SK-N-SH (cell line): Measurements from ENCODE around the gene PNLDC1. TPM values are rescaled to one million over a fixed set of nuclear protein-coding genes. Genes with fewer than 3 reads are reported as not detected.

Experiments used
- CTCF ChIA-PET: fragments of 300-600, 350-600 bp; formaldehyde crosslinking; extraction: SDS; loops from one replicate; lab custom pipeline; 2021; lab: Yijun Ruan, JAX
- POLR2A ChIA-PET: fragments of 350-600 bp; sonication (Branson Sonifier 250); formaldehyde crosslinking; extraction: SDS; loops from one replicate; lab custom pipeline; 2020; ENCODE audit warnings: antibody characterized with exemption, inconsistent platforms; lab: Yijun Ruan, JAX
- DNase-seq: peaks from one replicate; pipeline ENCODE4 v3.0.0; 2012
- H2AFZ ChIP-seq: fragments of 200-600 bp; sonication (generic); 2 replicates; pipeline ENCODE4 v1.8.1; 2016; ENCODE audit warnings: antibody characterized with exemption, mild to moderate bottlenecking, low read depth
- H3F3A ChIP-seq: fragments of 200-600 bp; sonication (generic); replicated peaks from 2 replicates; pipeline ENCODE3; 2016; ENCODE audit warnings: antibody characterized with exemption, mild to moderate bottlenecking; ENCODE audit not compliant: insufficient read depth
- H3K27ac ChIP-seq, 2 experiments: fragments of 200-500 bp in 1 of 2; fragments of 200-600 bp in 1 of 2; sonication (Bioruptor generic) in 1 of 2; sonication (generic), shearing (Covaris generic) in 1 of 2; 2 replicates each; pipeline versions ENCODE4 v1.5.1 to v1.6.1; 2014 to 2016; ENCODE audit warnings: low read depth in 2 of 2, inconsistent platforms in 1 of 2, low read length in 1 of 2, mild to moderate bottlenecking in 1 of 2, mixed read lengths in 1 of 2
- H3K27me3 ChIP-seq: fragments of 200-600 bp; sonication (generic), shearing (Covaris generic); 2 replicates; pipeline ENCODE4 v1.6.1; 2016; ENCODE audit warnings: mixed run types; ENCODE audit not compliant: insufficient read depth
- H3K36me3 ChIP-seq, 2 experiments: fragments of 200-500 bp in 1 of 2; fragments of 200-600 bp in 1 of 2; sonication (Bioruptor generic) in 1 of 2; sonication (generic) in 1 of 2; replicated peaks in 1 of 2; 2 replicates each; pipeline versions ENCODE3 to v1.5.1; 2014 to 2016; ENCODE audit warnings: low read length in 1 of 2, mild to moderate bottlenecking in 1 of 2; ENCODE audit not compliant: insufficient read depth in 2 of 2, control insufficient read depth in 1 of 2
- H3K4me1 ChIP-seq, 2 experiments: fragments of 200-500 bp in 1 of 2; fragments of 200-600 bp in 1 of 2; sonication (Bioruptor generic) in 1 of 2; sonication (generic), shearing (Covaris generic) in 1 of 2; 2 replicates each; pipeline versions ENCODE4 v1.5.1 to v1.6.1; 2014 to 2016; ENCODE audit warnings: low read depth in 1 of 2, low read length in 1 of 2, mixed run types in 1 of 2; ENCODE audit not compliant: insufficient read depth in 2 of 2, control insufficient read depth in 1 of 2
- H3K4me2 ChIP-seq: fragments of 200-600 bp; sonication (generic), shearing (Covaris generic); 2 replicates; pipeline ENCODE4 v1.6.1; 2017; ENCODE audit warnings: mixed run types
- H3K4me3 ChIP-seq, 2 experiments: fragments of 200-500 bp in 1 of 2; fragments of 200-600 bp in 1 of 2; sonication (Bioruptor generic) in 1 of 2; sonication (generic), shearing (Covaris generic) in 1 of 2; 2 replicates each; pipeline versions ENCODE4 v1.5.1 to v1.8.1; 2014 to 2016; ENCODE audit warnings: low read depth in 2 of 2, inconsistent platforms in 1 of 2, low read length in 1 of 2, mild to moderate bottlenecking in 1 of 2, mixed read lengths in 1 of 2, moderate library complexity in 1 of 2
- H3K79me2 ChIP-seq: fragments of 200-600 bp; sonication (generic); 2 replicates; pipeline ENCODE4 v1.8.1; 2017; ENCODE audit warnings: mild to moderate bottlenecking; ENCODE audit not compliant: insufficient read depth
- H3K9ac ChIP-seq: fragments of 200-600 bp; sonication (generic); 2 replicates; pipeline ENCODE4 v1.6.1; 2017; ENCODE audit warnings: mixed run types
- H3K9me2 ChIP-seq: fragments of 200-600 bp; sonication (generic); 2 replicates; pipeline ENCODE4 v1.6.1; 2017; ENCODE audit warnings: mixed run types
- H3K9me3 ChIP-seq: fragments of 200-600 bp; sonication (generic); 2 replicates; pipeline ENCODE4 v1.6.1; 2017; ENCODE audit warnings: mixed run types, mild to moderate bottlenecking, moderate library complexity
- H4K20me1 ChIP-seq: fragments of 200-600 bp; sonication (generic); 2 replicates; pipeline ENCODE4 v1.6.1; 2017; ENCODE audit warnings: mild to moderate bottlenecking, mixed run types; ENCODE audit not compliant: insufficient read depth
- CHD2 ChIP-seq: fragments of 150-350 bp; IDR thresholded peaks from 2 replicates; pipeline ENCODE4 v1.6.1; 2018; ENCODE audit warnings: low read length; ENCODE audit not compliant: partially characterized antibody
- CTCF ChIP-seq: fragments of 200-600 bp; sonication (generic); IDR thresholded peaks from 2 replicates; pipeline ENCODE4 v1.6.1; 2017; ENCODE audit warnings: antibody characterized with exemption, mild to moderate bottlenecking, moderate library complexity
- ELF1 ChIP-seq: IDR thresholded peaks from 2 replicates; pipeline ENCODE4 v1.4.0; 2012
- EP300 ChIP-seq, 2 experiments: IDR thresholded peaks; 2 replicates each; pipeline versions ENCODE4 v1.4.0 to v1.6.1; 2012; ENCODE audit warnings: borderline replicate concordance in 1 of 2, low read depth in 1 of 2, low read length in 1 of 2
- EZH2phosphoT487 ChIP-seq: fragments of 200-600 bp; sonication (generic); IDR thresholded peaks from 2 replicates; pipeline ENCODE4 v1.6.1; 2017; ENCODE audit warnings: low read depth, mixed run types, mild to moderate bottlenecking, antibody characterized with exemption, moderate library complexity, borderline replicate concordance
- FOXJ3 ChIP-seq: sonication (generic); formaldehyde crosslinking; IDR thresholded peaks from 2 replicates; pipeline ENCODE4 v1.5.1; 2020; ENCODE audit warnings: mild to moderate bottlenecking, missing genetic modification reagents
- FOXM1 ChIP-seq: IDR thresholded peaks from 2 replicates; pipeline ENCODE4 v1.4.0; 2012; ENCODE audit warnings: low read depth, mild to moderate bottlenecking
- GABPA ChIP-seq: IDR thresholded peaks from 2 replicates; pipeline ENCODE4 v1.4.0; 2012; ENCODE audit warnings: low read depth, mild to moderate bottlenecking
- GATA2 ChIP-seq: sonication (generic); formaldehyde crosslinking; IDR thresholded peaks from 2 replicates; pipeline ENCODE4 v1.5.0; 2020; ENCODE audit warnings: mild to moderate bottlenecking, missing genetic modification reagents
- JUND ChIP-seq: IDR thresholded peaks from 2 replicates; pipeline ENCODE4 v1.4.0; 2012
- MAX ChIP-seq: IDR thresholded peaks from 2 replicates; pipeline ENCODE4 v1.4.0; 2012; ENCODE audit warnings: low read depth
- MEF2A ChIP-seq: IDR thresholded peaks from 2 replicates; pipeline ENCODE4 v1.4.0; 2012; ENCODE audit warnings: low read depth, borderline replicate concordance
- MXI1 ChIP-seq: IDR thresholded peaks from 2 replicates; pipeline ENCODE4 v1.6.1; 2012; ENCODE audit warnings: mild to moderate bottlenecking, low read depth, low read length, improper control_type of control experiment
- NFIC ChIP-seq: IDR thresholded peaks from 2 replicates; pipeline ENCODE4 v1.4.0; 2012; ENCODE audit warnings: borderline replicate concordance
- NRF1 ChIP-seq: IDR thresholded peaks from 2 replicates; pipeline ENCODE4 v1.6.1; 2012; ENCODE audit warnings: low read depth, mild to moderate bottlenecking, low read length
- POLR2AphosphoS5 ChIP-seq: IDR thresholded peaks from 2 replicates; pipeline ENCODE4 v1.6.1; 2012; ENCODE audit warnings: low read depth, low read length
- RAD21 ChIP-seq: IDR thresholded peaks from 2 replicates; pipeline ENCODE4 v1.6.1; 2012; ENCODE audit warnings: mild to moderate bottlenecking, low read length
- RCOR1 ChIP-seq: fragments of 150-350 bp; IDR thresholded peaks from 2 replicates; pipeline ENCODE4 v1.6.1; 2017; ENCODE audit warnings: antibody characterized with exemption, low read length
- RFX5 ChIP-seq: IDR thresholded peaks from 2 replicates; pipeline ENCODE4 v1.6.1; 2012; ENCODE audit warnings: mild to moderate bottlenecking, improper control_type of control experiment, low read length
- RXRA ChIP-seq: IDR thresholded peaks from 2 replicates; pipeline ENCODE4 v1.4.0; 2012; ENCODE audit warnings: low read depth, mild to moderate bottlenecking, borderline replicate concordance
- SIN3A ChIP-seq: IDR thresholded peaks from 2 replicates; pipeline ENCODE4 v1.6.1; 2012; ENCODE audit warnings: low read depth, mild to moderate bottlenecking, low read length, moderate library complexity, borderline replicate concordance
- TAF1 ChIP-seq: IDR thresholded peaks from 2 replicates; pipeline ENCODE4 v1.6.1; 2012; ENCODE audit warnings: low read depth, mild to moderate bottlenecking, low read length, moderate library complexity, borderline replicate concordance
- TEAD4 ChIP-seq: IDR thresholded peaks from 2 replicates; pipeline ENCODE4 v1.4.0; 2012; ENCODE audit warnings: mild to moderate bottlenecking, borderline replicate concordance; ENCODE audit not compliant: insufficient read depth
- USF1 ChIP-seq: IDR thresholded peaks from 2 replicates; pipeline ENCODE4 v1.4.0; 2012; ENCODE audit warnings: low read depth, borderline replicate concordance
- YY1 ChIP-seq: IDR thresholded peaks from 2 replicates; pipeline ENCODE4 v1.4.0; 2012; ENCODE audit warnings: low read depth, mild to moderate bottlenecking
- WGBS: methylation state at CpG from one replicate; pipeline ENCODE4 v1.1.6; 2017; ENCODE audit warnings: low lambda C conversion rate; 5-methylcytosine and 5-hydroxymethylcytosine counted together
- polyA plus RNA-seq, 3 experiments: library from polyadenylated mRNA; depleted of rRNA; stranded (reverse); fragments of >200 nt; gene quantifications; 2 replicates each; pipeline ENCODE4 v1.2.3, GENCODE V29; 2012

PNLDC1 gene
- polyA plus RNA-seq, 1 of the 3 experiments (the other 2 are of a cell fraction): not detected

GRCh38 chr6:159826004-159826403 is 25.9 kb downstream of the PNLDC1 start:
- no peaks in the 10 kb centered on the region for H3K79me2 ChIP-seq
- no peak overlapping the region for H3K4me2 ChIP-seq
- ChIA-PET POLR2A (no interaction called here), CTCF (interaction anchor here (0.6 kb wide), 1 partner anchor 14 kb away, joined by 3 read pairs; no protein-coding TSS in a partner anchor)
- H3K9me3 ChIP-seq: no peaks in the 10 kb centered on the region
- no peaks in the 10 kb centered on the region for H3F3A ChIP-seq
- no peak overlapping the region for H2AFZ ChIP-seq
- no peaks in the 10 kb centered on the region for H3K4me1 ChIP-seq
- TF ChIP-seq NRF1: no peak
- TF ChIP-seq EP300 (IDR thresholded peaks at IDR 0.05; ENCODE audit: borderline replicate concordance in 1 of 2, low read depth in 1 of 2, low read length in 1 of 2): no peak
- TF ChIP-seq NFIC: no peak
- no peak for TF ChIP-seq MAX
- TF ChIP-seq MXI1: no peak
- no peak for TF ChIP-seq RFX5
- no peak for TF ChIP-seq SIN3A
- no peak for TF ChIP-seq ELF1
- no peak for TF ChIP-seq USF1
- no peak for TF ChIP-seq JUND
- TF ChIP-seq GABPA: no peak
- H3K27ac ChIP-seq: no peak overlapping the region
- H3K27me3 ChIP-seq: no peaks in the 10 kb centered on the region
- no peak overlapping the region for H3K4me3 ChIP-seq
- H3K9ac ChIP-seq: no peak overlapping the region
- no peak for DNase-seq
- H3K36me3 ChIP-seq: no peaks in the 10 kb centered on the region
- no peaks in the 10 kb centered on the region for H3K9me2 ChIP-seq
- WGBS: 76% methylated on average over 13 of the region's 13 CpGs
- no peaks in the 10 kb centered on the region for H4K20me1 ChIP-seq

- Histone ChIP-seq H3K79me2 (no peaks in the 10 kb centered on the region), H4K20me1 (no peaks in the 10 kb centered on the region), H3K4me3 (no peak overlapping the region), H3K4me1 (no peaks in the 10 kb centered on the region), H3K4me2 (no peak overlapping the region), H3K27me3 (no peaks in the 10 kb centered on the region), H3K36me3 (no peaks in the 10 kb centered on the region), H3K27ac (no peak overlapping the region), H3F3A (no peaks in the 10 kb centered on the region), H3K9me2 (no peaks in the 10 kb centered on the region), H3K9ac (no peak overlapping the region), H2AFZ (no peak overlapping the region), H3K9me3 (no peaks in the 10 kb centered on the region)
- 83% methylated on average over 16 of the region's 16 CpGs for WGBS
- TF ChIP-seq RCOR1 (no peak), SIN3A (no peak), TEAD4 (no peak), RXRA (no peak), MAX (no peak), FOXM1 (no peak), ELF1 (no peak), GATA2 (CRISPR knock-in tag) (no peak), GABPA (no peak), TAF1 (no peak), RAD21 (no peak), YY1 (no peak), MEF2A (no peak), NFIC (no peak), FOXJ3 (CRISPR knock-in tag) (no peak), POLR2AphosphoS5 (no peak), EP300 (IDR thresholded peaks at IDR 0.05; ENCODE audit: borderline replicate concordance in 1 of 2, low read depth in 1 of 2, low read length in 1 of 2) (no peak), CTCF (no peak), EZH2phosphoT487 (no peak), CHD2 (no peak)
- DNase-seq: no peak
- ChIA-PET POLR2A (no interaction called here), CTCF (interaction anchor here (0.7 kb wide), 1 partner anchor 10 kb away, joined by 3 read pairs; no protein-coding TSS in a partner anchor)
Observed at GRCh38 chr6:159826968-159827647, 27.0 kb downstream of the PNLDC1 start.
